NOMO-1 treated with dmso at 0.1 percent for 144 hours (cell line): ENCODE measurements around the gene ZNF121.

ENCODE experiments used
- DNase-seq: peaks from one replicate; lab custom pipeline; 2025; ENCODE audit not compliant: unreplicated experiment; lab: John Stamatoyannopoulos, UW

Gene ZNF121

GRCh38 chr19:9538183-9539058 lies 45.9 kb downstream of the ZNF121 start, which contains the start of gene ZNF426:
Gene ZNF426, minus strand, starts transcription at chr19:9538645. Its CDS starts 2,413 bp downstream, at chr19:9536232.
- DNase-seq, result peak; percentile 80

GRCh38 chr19:9535934-9536333 lies 48.4 kb downstream of the ZNF121 start:
- DNase-seq, result no peak

GRCh38 chr19:9531933-9532332 lies 52.4 kb downstream of the ZNF121 start:
- DNase-seq, result no peak

- DNase-seq, result no peak
Observed at GRCh38 chr19:9528757-9529336, 55.5 kb downstream of the ZNF121 start.

- no peak for DNase-seq
Observed at GRCh38 chr19:9523885-9524474, 60.3 kb downstream of the ZNF121 start.
